ENCODE results near the gene MINDY2.

GRCh38 chr15:58762285-58762684 is 8.8 kb upstream of the MINDY2 start:
- TF ChIP-seq POLR2AphosphoS5 (IDR thresholded peaks at IDR 0.05; ENCODE audit: low read depth), result no peak
- TF ChIP-seq SPI1 (IDR thresholded peaks at IDR 0.05; ENCODE audit: borderline replicate concordance, low read depth), result no peak
- no peak for TF ChIP-seq CTCF (IDR thresholded peaks at IDR 0.05; ENCODE audit: insufficient read depth, low read length)
